ENCODE data around the gene BMF. TPM values are rescaled to one million over a fixed set of nuclear protein-coding genes. Genes with fewer than 3 reads are reported as not detected.
A peak's percentile ranks its signal among the peaks of the same experiment; 100 is the strongest.

BMF gene
- total RNA-seq, 1 experiment from 2014 or later = not detected

DNA sequence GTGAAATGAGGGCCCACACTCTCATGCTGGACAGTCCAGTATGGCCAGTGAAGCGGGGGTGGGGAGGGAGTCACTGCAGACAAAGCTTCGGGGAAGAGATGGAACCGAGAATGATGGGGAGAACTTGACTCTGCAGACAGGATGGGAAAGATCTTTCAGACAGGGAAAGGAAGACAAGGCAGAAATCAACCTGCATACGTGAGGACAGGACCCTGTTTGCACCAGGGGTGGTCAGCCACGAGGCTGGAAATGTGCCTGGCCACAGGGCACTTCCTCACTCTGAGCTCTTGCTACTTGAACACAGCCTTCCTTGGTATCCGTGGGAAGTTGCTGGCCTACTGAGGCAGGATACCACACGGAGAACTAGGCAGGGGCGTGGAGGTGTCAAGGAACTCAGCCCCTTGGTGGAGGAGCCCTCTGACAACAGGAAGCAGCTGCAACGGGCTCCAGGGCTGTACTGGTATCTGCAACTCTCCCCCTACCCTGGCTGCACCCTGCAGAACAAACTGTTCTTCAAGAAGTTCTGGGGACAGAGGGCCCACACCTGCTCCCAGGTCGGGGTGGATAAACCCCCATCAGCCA lies 60.4 kb downstream of the BMF start:
- POLR2A ChIA-PET = interaction anchor here (0.5 to 2.8 kb wide), 12 partner anchors 9 to 800 kb away, joined by 3 to 16 read pairs (median 6); partner anchors contain the start of genes BMF and SRP14
- BruUV-seq (replicated peaks) = no TSS peak

DNA sequence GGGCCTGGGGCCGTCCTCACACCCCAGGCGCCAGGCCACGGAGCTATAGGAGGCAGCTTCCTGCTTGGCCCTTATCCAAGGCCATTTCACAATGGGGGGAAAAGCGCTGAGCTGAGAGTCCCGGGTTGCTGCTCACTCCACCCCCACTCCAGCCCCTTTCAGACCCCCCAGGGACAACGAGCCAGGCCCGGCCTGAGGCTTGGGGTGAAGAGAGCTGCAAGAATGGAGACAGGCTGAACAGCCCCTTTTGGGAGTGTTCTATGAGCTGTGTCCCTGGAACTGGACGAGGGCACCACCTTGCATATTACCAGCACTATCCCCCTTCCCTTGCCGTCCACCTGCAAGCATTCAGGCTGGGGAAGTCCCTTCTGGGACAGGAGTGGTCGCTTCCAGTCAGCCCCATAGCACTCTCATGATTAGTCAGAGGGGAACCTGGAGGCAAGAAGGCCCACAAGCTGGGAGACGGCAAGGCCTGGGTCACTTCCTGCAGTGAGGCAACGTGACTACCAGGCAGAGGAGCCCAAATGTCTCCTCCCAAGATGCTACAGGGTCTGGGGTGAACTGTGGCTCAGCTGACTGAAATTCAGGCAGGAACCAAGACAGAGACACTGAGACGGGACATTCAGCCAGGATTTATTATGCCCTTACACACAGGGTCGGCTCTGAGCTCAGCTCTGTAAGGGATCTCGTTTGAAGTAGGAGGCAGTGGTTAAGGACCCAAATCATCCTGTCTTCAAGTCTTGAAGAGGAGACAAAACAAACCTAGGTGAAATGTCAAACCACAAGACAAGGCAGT lies 61.1 kb downstream of the BMF start:
- H3K4me3 Mint-ChIP-seq (ENCODE audit: unreplicated experiment) = no peak overlapping the region

More for the DNA sequence above, 60.4 kb downstream of the BMF start:
- Mint-ChIP-seq H3K9me3 (ENCODE audit: unreplicated experiment) (no peaks in the 10 kb centered on the region), H3K36me3 (ENCODE audit: insufficient read depth, unreplicated experiment) (no peaks in the 10 kb centered on the region), H3K4me1 (ENCODE audit: insufficient read depth, unreplicated experiment) (peaks cover 37% of the 10 kb centered on the region), H3K27me3 (ENCODE audit: insufficient read depth, unreplicated experiment) (no peaks in the 10 kb centered on the region), H3K27ac (ENCODE audit: low read depth, unreplicated experiment) (peak overlapping the region; percentile 42), H3K4me3 (ENCODE audit: unreplicated experiment) (no peak overlapping the region)
- CTCF ChIA-PET = interaction anchor here (0.8 to 5.7 kb wide), 7 partner anchors 12 to 372 kb away, joined by 3 to 125 read pairs (median 4); partner anchors contain the start of gene BMF
- no peak for DNase-seq (ENCODE audit: unreplicated experiment)
- intact Hi-C loops (cut with micrococcal nuclease) = loop anchor here (5.0 kb wide), 1 partner anchor 144 kb away; no protein-coding TSS in a partner anchor
- TF ChIP-seq, protein P1, sequence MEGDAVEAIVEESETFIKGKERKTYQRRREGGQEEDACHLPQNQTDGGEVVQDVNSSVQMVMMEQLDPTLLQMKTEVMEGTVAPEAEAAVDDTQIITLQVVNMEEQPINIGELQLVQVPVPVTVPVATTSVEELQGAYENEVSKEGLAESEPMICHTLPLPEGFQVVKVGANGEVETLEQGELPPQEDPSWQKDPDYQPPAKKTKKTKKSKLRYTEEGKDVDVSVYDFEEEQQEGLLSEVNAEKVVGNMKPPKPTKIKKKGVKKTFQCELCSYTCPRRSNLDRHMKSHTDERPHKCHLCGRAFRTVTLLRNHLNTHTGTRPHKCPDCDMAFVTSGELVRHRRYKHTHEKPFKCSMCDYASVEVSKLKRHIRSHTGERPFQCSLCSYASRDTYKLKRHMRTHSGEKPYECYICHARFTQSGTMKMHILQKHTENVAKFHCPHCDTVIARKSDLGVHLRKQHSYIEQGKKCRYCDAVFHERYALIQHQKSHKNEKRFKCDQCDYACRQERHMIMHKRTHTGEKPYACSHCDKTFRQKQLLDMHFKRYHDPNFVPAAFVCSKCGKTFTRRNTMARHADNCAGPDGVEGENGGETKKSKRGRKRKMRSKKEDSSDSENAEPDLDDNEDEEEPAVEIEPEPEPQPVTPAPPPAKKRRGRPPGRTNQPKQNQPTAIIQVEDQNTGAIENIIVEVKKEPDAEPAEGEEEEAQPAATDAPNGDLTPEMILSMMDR (IDR thresholded peaks at IDR 0.05; ENCODE audit: unreplicated experiment) = no peak

DNA sequence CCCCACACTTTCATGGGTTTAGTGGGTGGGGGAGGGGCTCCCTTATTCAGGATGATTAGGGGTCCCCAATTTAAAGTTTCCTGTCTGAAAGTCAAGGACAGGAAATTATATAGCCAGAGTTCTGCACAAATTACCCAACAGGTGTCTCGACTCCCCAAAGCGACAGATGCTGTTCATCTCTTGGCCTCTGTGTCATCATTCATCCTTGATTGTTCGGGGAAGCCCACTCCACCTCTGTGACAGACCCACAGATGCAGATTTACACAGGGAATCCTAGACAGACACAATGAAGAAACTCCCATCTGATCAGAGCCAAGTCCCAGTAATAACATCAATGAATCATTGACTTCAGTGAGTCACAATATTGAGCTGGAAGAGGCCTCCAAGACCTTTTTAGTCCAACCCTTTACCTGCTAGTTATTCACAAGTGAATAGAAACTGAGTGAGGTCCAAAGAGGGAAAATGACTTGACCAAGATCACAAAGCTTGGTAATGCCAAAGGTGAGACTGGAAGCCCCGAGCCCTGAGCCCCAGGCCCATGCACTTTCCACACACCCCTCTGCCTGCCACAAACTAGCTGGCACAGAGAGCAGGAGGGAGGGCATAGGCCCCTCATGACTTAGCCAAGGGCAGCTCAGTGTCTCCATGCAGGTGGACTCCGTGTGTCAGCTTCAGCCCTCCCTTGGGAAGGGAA lies 61.8 kb downstream of the BMF start:
- BruUV-seq (replicated peaks) = no TSS peak
- intact Hi-C loops (cut with micrococcal nuclease) = loop anchor here (2.0 to 5.0 kb wide), 2 partner anchors 145 to 220 kb away; no protein-coding TSS in a partner anchor
- ChIA-PET CTCF (interaction anchor here (0.5 to 5.7 kb wide), 15 partner anchors 14 to 321 kb away, joined by 3 to 125 read pairs (median 4); partner anchors contain the start of genes BMF and PAK6), POLR2A (interaction anchor here (0.5 to 2.8 kb wide), 23 partner anchors 8 to 293 kb away, joined by 3 to 16 read pairs (median 4); partner anchors contain the start of genes BMF, FSIP1 and SRP14)
- peak; percentile 86 for DNase-seq (ENCODE audit: unreplicated experiment)
- Mint-ChIP-seq H3K4me3 (ENCODE audit: unreplicated experiment) (peak overlapping the region; percentile 5), H3K9me3 (ENCODE audit: unreplicated experiment) (no peaks in the 10 kb centered on the region), H3K27me3 (ENCODE audit: insufficient read depth, unreplicated experiment) (no peaks in the 10 kb centered on the region), H3K4me1 (ENCODE audit: insufficient read depth, unreplicated experiment) (peaks cover 37% of the 10 kb centered on the region), H3K36me3 (ENCODE audit: insufficient read depth, unreplicated experiment) (peaks cover 1% of the 10 kb centered on the region), H3K27ac (ENCODE audit: low read depth, unreplicated experiment) (peak overlapping the region; percentile 5)
- TF ChIP-seq, protein P1 (IDR thresholded peaks at IDR 0.05; ENCODE audit: unreplicated experiment) = no peak

More for the DNA sequence above, 61.1 kb downstream of the BMF start:
- H3K36me3 Mint-ChIP-seq (ENCODE audit: insufficient read depth, unreplicated experiment) = no peaks in the 10 kb centered on the region
- H3K27ac Mint-ChIP-seq (ENCODE audit: low read depth, unreplicated experiment) = peak overlapping the region; percentile 42
- no peaks in the 10 kb centered on the region for H3K9me3 Mint-ChIP-seq (ENCODE audit: unreplicated experiment)
- TF ChIP-seq, protein P1 (IDR thresholded peaks at IDR 0.05; ENCODE audit: unreplicated experiment) = no peak
- no peaks in the 10 kb centered on the region for H3K27me3 Mint-ChIP-seq (ENCODE audit: insufficient read depth, unreplicated experiment)
- intact Hi-C loops (cut with micrococcal nuclease) = loop anchor here (2.0 to 5.0 kb wide), 2 partner anchors 145 to 219 kb away; no protein-coding TSS in a partner anchor
- ChIA-PET CTCF (interaction anchor here (0.5 to 5.7 kb wide), 15 partner anchors 13 to 373 kb away, joined by 3 to 125 read pairs (median 4); partner anchors contain the start of genes BMF and PAK6), POLR2A (interaction anchor here (0.6 to 2.8 kb wide), 24 partner anchors 8 to 387 kb away, joined by 3 to 16 read pairs (median 4); partner anchors contain the start of genes BMF, FSIP1 and SRP14)
- H3K4me1 Mint-ChIP-seq (ENCODE audit: insufficient read depth, unreplicated experiment) = peaks cover 37% of the 10 kb centered on the region
- BruUV-seq (replicated peaks) = no TSS peak
- DNase-seq (ENCODE audit: unreplicated experiment) = peak; percentile 84
